Stimulated activated CD4-positive, alpha-beta T cell treated with anti-CD3 and anti-CD28 coated beads, Interleukin-1b, Interleukin-23, amount 100 ng/mL, for 1 hour (primary cell): ENCODE measurements around the gene RUNDC3A.

Experiments used
- DNase-seq, 2 donors: peaks; one replicate each; pipeline ENCODE4 v3.0.0-alpha.2; 2020; ENCODE audit warnings: low read depth in 2 of 2

The RUNDC3A gene

GRCh38 chr17:44283344-44284023, 24.9 kb upstream of the RUNDC3A start:
- DNase-seq: no peak

- DNase-seq: no peak
Observed at GRCh38 chr17:44284024-44284400, 24.4 kb upstream of the RUNDC3A start.

GRCh38 chr17:44287651-44288050, 20.8 kb upstream of the RUNDC3A start:
- no peak for DNase-seq

GRCh38 chr17:44293509-44294226, 14.7 kb upstream of the RUNDC3A start:
- DNase-seq: no peak

GRCh38 chr17:44297975-44298374, 10.4 kb upstream of the RUNDC3A start:
- DNase-seq: no peak

GRCh38 chr17:44304651-44305050, 3.8 kb upstream of the RUNDC3A start:
- DNase-seq: no peak

- DNase-seq: no peak
Observed at GRCh38 chr17:44307387-44308186, 814 bp upstream of the RUNDC3A start.

GRCh38 chr17:44308865-44309264, 464 bp downstream of the RUNDC3A start:
- DNase-seq: no peak

- DNase-seq: no peak
Observed at GRCh38 chr17:44309472-44309871, 1.1 kb downstream of the RUNDC3A start.

- DNase-seq: no peak
Observed at GRCh38 chr17:44310188-44310587, 1.8 kb downstream of the RUNDC3A start.

GRCh38 chr17:44310609-44311376, 2.4 kb downstream of the RUNDC3A start:
- DNase-seq: no peak

- DNase-seq: no peak
Observed at GRCh38 chr17:44311562-44312181, 3.3 kb downstream of the RUNDC3A start.

- DNase-seq: no peak
Observed at GRCh38 chr17:44312396-44313104, 4.1 kb downstream of the RUNDC3A start.

- DNase-seq: no peak
Observed at GRCh38 chr17:44314031-44314430, 5.6 kb downstream of the RUNDC3A start.

- DNase-seq: no peak
Observed at GRCh38 chr17:44314524-44314868, 6.1 kb downstream of the RUNDC3A start.

GRCh38 chr17:44314869-44315661, 6.7 kb downstream of the RUNDC3A start:
- DNase-seq: peak in 1 of 2 donors; percentile 29

- DNase-seq: no peak
Observed at GRCh38 chr17:44315760-44316731, 7.6 kb downstream of the RUNDC3A start.

GRCh38 chr17:44317545-44317944, 9.1 kb downstream of the RUNDC3A start:
- no peak for DNase-seq
